ENCODE data around the gene SYPL1.

SYPL1 gene

GRCh38 chr7:106068986-106069385 lies 43.1 kb downstream of the SYPL1 start:
- Histone ChIP-seq H3K4me3 (replicated peaks; ENCODE audit: insufficient read depth, low read length) (no peak overlapping the region), H3K27me3 (ENCODE audit: insufficient read depth, poor library complexity, severe bottlenecking) (no peaks in the 10 kb centered on the region), H3K27ac (replicated peaks) (no peak overlapping the region)
- DNase-seq (ENCODE audit: low read depth in 1 of 2, low spot score in 1 of 2): no peak
- no peak for TF ChIP-seq SPI1 (IDR thresholded peaks at IDR 0.05; ENCODE audit: borderline replicate concordance, low read depth)
- no peak for TF ChIP-seq POLR2AphosphoS5 (IDR thresholded peaks at IDR 0.05; ENCODE audit: low read depth)
- no peak for TF ChIP-seq CTCF (IDR thresholded peaks at IDR 0.05; ENCODE audit: insufficient read depth, low read length)
- no peak for TF ChIP-seq REST (IDR thresholded peaks at IDR 0.05; ENCODE audit: insufficient replicate concordance, low read depth)
- no peak for TF ChIP-seq GABPA (IDR thresholded peaks at IDR 0.05; ENCODE audit: low read depth)

- TF ChIP-seq POLR2AphosphoS5 (IDR thresholded peaks at IDR 0.05; ENCODE audit: low read depth) (no peak), GABPA (IDR thresholded peaks at IDR 0.05; ENCODE audit: low read depth) (no peak), SPI1 (IDR thresholded peaks at IDR 0.05; ENCODE audit: borderline replicate concordance, low read depth) (no peak), REST (IDR thresholded peaks at IDR 0.05; ENCODE audit: insufficient replicate concordance, low read depth) (no peak), CTCF (IDR thresholded peaks at IDR 0.05; ENCODE audit: insufficient read depth, low read length) (no peak)
- H3K27me3 ChIP-seq (ENCODE audit: insufficient read depth, poor library complexity, severe bottlenecking): no peaks in the 10 kb centered on the region
- H3K4me3 ChIP-seq (replicated peaks; ENCODE audit: insufficient read depth, low read length): no peak overlapping the region
- no peak overlapping the region for H3K27ac ChIP-seq (replicated peaks)
- no peak for DNase-seq (ENCODE audit: low read depth in 1 of 2, low spot score in 1 of 2)
These were observed 43.6 kb downstream of the SYPL1 start for GRCh38 chr7:106068538-106068961.

- no peaks in the 10 kb centered on the region for H3K27me3 ChIP-seq (ENCODE audit: insufficient read depth, poor library complexity, severe bottlenecking)
- no peak overlapping the region for H3K27ac ChIP-seq (replicated peaks)
- DNase-seq (ENCODE audit: low read depth in 1 of 2, low spot score in 1 of 2): no peak
- no peak for TF ChIP-seq CTCF (IDR thresholded peaks at IDR 0.05; ENCODE audit: insufficient read depth, low read length)
- TF ChIP-seq SPI1 (IDR thresholded peaks at IDR 0.05; ENCODE audit: borderline replicate concordance, low read depth): no peak
- TF ChIP-seq POLR2AphosphoS5 (IDR thresholded peaks at IDR 0.05; ENCODE audit: low read depth): no peak
- no peak for TF ChIP-seq REST (IDR thresholded peaks at IDR 0.05; ENCODE audit: insufficient replicate concordance, low read depth)
- no peak for TF ChIP-seq GABPA (IDR thresholded peaks at IDR 0.05; ENCODE audit: low read depth)
- no peak overlapping the region for H3K4me3 ChIP-seq (replicated peaks; ENCODE audit: insufficient read depth, low read length)
These were observed 44.4 kb downstream of the SYPL1 start for GRCh38 chr7:106067678-106068077.

All from HL-60 (cell line).